Activated T-helper 1 cell treated with Interleukin-2 at 50 U/mL for 16 hours (primary cell): ENCODE measurements around the gene NDUFV1.
"Not testable (repeated sequence)": the region's sequence is repeated elsewhere in the genome, so short reads cannot be mapped to it uniquely, and the experiment has no call there.

Experiments used
- DNase-seq: peaks from one replicate; pipeline ENCODE4 v3.0.0-alpha.2; 2020; ENCODE audit warnings: low read depth

Gene NDUFV1

DNA sequence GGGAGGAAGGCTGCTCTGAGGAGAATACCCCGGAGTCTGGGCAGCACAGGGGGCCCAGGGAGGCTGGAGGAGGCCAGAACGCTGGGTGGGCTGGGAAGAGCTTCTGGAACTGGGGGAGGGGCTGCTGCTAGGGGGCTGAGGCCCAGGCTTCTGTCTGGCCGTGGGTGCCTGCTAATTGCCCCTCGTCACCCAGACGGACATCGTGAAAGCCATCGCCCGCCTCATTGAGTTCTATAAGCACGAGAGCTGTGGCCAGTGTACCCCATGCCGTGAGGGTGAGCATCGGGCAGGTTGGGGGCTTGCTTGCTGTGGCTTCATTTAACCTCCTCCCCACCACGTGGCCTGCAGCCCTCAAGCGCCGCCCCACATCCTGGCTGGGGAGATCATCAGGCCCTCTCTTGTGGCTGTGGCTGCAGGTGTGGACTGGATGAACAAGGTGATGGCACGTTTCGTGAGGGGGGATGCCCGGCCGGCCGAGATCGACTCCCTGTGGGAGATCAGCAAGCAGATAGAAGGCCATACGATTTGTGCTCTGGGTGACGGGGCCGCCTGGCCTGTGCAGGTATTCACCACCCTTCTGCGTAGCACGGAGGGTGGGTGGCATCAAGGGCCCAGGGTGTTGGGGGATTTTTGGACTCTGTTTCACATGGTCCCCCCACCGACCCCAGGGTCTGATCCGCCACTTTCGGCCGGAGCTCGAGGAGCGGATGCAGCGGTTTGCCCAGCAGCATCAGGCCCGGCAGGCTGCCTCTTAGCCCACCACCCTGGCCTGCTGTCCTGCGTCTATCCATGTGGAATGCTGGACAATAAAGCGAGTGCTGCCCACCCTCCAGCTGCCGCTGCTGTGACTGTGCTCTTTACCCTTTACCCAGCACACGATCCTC lies 5.2 kb downstream of the NDUFV1 start:
- DNase-seq, result no peak

DNA sequence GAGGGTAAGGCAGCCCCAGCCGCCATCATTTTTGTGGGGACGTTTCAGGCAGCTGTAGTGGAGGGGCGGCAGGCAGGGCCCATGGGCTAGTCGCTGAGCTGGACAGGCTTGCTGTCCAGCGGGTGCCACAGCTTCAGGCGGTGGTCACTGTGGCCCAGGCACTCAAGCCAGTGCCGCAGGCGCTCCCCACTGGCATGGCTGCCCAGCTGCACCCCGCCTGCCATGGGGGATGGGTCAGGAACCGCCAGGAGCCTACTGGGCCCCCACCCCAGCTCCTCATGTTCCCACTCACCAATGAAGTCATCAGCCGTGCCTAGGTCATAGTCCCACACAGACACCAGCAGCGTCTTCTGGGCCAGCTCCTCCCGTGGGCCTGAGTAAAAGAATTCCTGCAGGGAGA lies 6.0 kb downstream of the NDUFV1 start:
- no peak for DNase-seq

DNA sequence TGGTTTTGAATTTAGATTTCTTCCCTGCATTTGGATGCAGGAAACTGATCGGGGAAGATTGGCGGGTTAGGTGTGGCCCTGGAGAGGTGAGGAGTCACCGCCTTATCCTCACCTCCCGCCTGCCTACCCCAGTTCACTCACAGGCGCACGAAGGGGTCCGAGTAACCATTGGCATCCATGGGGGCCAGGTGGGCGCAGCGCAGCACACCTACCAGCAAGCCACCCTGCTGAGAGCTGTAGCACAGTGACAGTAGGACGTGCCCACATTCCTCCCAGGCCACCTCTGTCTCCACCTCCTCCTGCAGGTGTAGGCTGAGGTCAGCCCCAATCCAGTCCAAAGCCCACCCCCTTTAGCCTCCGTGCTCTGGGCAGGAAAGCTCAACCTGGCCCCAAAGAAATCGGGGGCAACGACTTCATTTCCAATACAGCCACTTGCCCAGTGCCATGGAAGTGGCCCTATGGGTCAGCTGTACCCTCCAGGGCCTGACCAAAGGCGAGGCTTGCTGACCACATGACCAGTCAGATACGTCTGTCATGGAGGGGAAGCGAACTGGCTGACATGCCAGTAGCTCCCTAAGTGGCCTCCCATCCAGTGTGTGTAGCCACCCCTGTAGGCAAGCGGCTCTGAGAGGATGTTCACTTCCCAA lies 6.7 kb downstream of the NDUFV1 start:
- no peak for DNase-seq

DNA sequence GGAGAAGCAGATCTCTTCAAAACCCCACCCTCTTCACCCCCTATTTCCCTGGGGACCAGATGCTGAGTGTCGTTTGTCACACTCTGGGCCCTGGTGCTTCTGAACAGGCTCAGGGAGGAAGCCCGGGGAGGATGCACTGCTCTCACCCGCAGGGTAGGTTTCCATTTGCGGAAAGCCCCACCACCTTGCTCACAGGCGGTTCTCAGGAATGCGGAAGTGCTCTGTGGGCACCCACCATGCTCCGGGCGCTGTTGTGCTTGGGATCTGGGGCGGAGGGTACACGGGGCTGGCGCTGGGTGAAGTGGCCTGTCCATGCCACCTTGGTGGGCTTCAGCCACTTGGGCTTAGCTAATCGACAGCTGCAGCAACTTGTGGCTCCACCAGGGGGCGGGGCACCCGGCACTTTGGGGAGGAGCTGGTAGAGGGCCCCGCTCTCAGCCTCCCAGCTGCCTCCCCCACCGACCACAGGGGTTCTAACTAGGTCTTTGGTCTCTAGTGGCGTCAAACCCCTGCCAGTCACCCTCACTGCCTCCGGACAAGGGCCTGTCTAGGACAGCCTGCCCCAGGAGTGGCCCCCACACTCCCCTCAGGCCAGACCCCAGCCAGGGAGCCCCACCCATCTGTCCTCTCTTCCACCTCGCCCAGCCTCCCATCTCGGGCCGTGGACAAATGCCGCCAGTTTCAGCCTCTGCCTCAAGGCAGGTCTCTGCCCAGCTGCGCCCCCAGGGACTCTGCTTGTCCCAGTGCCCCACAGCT lies 7.4 kb downstream of the NDUFV1 start:
- DNase-seq, result peak; percentile 71

DNA sequence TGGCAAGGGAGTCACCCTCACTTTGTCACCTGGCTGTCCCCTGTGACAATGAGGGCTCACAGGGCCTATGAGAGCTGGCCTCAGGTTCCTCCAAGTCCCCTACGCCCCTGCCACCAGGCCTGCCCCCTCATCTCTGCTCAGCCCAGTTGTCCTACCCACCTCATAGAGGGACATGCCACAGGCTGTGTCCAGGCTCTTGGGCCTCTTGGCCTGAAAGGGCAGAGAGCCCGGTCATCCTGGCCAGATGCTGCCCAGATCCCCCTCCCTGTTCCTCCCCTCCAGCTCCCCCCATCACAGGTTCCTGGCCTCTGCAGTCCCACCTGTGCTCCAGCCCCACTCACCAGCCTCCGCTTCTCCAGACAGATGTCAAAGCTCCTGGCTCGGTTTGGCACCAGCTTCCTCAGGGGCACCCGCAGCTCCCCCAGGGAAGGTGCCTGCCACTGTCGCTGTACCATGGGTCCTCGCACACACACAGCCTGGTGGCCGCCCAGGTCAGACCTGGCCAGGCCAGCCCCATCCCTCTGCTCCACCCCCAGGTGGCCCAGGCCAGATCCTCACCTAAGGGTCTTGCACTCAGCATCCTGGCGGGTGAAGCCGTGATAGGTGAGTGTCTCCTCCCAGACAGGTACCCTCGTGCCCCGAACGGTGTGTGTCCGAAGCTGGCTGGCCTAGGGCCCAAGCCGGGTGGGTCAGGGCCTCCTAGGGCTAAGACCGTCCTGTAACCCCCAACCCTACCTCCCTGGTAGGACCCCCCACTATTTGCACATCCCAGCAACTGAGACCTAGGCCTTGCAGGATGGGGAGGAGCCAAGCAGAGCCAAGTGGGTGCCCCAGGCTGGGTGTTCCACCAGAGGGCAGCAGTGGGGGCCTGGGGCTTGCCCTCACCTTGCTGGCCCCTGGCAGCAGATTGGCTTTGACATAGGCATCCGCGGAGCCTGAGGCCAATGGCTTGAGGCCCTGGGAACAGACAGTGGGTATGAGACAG lies 8.3 kb downstream of the NDUFV1 start:
- no peak for DNase-seq

DNA sequence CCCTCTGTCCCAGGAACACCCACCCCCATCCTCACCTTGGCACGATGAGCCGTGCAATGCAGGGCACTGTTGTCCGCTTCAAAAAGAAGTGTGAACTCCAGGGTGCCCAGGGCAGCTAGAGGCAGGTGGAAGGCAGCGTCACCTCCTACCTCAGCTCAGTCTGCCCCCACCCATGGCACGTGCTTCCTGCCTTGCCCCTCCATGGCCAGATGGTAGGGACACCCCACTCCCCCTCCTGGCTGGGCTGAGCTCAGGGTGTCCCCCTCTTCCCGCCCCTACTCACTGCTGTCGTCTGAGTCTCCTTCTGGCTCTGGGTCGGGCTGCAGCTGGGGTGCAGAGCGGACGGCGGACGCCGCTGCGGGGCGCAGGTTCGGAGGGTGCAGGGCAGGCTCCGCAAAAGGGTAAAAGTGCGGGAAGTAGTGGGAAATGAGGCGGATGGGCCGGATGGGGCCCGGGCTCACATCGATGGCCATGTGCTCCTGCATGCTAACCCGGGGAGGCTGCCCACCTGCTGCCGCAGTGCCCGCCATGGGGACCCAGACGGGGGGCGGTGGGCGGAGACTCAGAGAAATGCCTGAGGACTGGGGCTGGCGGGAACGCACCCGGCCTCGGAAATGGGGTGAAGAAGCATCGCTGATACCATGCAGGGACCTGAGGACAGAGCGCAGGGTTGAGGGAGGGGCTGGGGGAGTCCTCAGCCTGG lies 9.1 kb downstream of the NDUFV1 start:
- DNase-seq, result no peak

DNA sequence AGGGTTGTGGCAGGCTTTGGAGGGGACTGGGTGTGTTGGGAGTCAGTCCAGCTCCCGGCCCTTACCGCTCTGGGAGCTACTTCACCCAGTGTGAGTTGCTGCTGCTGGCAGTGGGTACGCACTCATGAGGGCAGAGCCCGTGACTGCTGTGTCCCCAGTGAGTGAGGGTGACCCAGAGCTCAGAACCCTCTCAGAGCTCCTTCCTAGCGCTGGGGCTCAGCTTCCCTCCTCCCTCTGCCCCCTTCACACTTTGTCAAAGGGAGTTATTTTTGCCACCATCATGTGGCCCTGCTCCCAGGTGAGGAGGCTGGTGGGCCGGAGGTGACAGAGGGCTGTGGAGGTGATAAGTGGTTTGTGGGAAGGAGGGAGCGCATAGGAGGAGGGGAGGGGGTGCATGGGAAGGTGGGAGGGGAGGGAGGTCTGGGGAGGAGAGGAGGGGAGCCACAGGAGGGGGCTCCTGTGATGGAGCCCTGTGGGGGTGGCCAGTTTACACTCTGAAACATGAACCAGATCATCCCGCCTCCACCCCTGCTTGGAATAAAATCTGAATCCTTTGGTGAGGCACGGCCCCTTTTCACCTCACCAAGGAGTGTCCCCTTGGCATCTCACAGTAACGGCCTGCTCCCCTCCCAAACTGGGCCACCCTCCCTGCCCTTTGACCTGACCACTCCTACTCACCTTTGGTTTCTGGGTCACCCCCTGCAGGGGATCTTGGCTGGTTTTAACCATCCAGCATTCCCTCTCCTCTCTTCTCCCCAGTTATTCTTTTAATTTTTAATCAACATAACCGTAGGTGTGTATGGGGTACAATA lies 9.9 kb downstream of the NDUFV1 start:
- no peak for DNase-seq

DNA sequence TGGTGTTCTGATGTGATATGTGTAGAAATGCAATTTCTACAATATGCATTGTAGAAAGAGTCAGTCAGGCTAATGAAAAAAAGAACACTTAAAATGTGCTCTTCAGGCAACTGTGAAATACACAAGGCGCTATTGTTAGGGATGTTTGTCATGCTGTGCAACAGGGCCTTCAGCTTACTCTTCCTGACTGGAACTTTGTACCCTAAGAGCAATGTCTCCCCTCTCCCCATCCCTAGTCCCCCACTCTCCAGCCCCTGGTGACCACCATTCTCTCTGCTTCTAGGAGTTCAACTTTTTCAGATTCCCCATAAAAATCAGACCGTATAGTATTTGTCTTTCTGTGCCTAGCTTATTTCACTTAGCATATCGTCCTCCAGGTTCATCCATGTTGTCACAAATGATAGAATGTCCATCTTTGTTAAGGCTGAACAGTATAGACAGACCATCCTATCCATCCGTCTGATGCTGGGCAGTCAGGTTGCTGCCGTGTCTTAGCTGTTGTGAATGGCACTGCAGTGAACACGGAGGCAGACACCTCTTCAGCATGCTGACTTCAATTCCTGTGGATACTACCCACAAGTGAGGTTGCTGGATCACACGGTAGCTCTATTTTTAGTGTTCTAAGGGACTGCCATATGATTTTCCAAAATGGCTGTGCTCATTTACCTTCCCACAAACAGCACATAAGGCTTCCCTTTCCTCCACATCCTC lies 10.7 kb downstream of the NDUFV1 start:
- no peak for DNase-seq

DNA sequence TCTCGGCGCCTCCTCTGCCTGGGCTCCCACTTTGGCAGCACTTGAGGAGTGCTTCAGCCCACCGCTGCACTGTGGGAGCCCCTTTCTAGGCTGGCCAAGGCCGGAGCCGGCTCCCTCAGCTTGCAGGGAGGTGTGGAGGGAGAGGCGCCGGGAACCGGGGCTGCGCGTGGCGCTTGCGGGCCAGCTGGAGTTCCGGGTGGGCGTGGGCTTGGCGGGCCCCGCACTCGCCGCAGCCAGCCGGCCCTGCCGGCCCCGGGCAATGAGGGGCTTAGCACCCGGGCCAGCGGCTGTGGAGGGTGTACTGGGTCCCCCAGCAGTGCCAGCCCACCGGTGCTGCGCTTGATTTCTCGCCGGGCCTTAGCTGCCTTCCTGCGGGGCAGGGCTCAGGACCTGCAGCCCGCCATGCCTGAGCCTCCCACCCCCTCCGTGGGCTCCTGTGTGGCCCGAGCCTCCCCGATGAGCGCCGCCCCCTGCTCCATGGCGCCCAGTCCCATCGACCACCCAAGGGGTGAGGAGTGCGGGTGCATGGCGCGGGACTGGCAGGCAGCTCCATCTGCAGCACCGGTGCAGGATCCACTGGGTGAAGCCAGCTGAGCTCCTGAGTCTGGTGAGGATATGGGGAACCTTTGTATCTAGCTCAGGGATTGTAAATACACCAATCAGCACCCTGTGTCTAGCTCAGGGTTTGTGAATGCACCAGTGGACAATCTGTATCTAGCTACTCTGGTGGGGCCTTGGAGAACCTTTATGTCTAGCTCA lies 12.3 kb downstream of the NDUFV1 start:
- DNase-seq, result not testable (repeated sequence)

DNA sequence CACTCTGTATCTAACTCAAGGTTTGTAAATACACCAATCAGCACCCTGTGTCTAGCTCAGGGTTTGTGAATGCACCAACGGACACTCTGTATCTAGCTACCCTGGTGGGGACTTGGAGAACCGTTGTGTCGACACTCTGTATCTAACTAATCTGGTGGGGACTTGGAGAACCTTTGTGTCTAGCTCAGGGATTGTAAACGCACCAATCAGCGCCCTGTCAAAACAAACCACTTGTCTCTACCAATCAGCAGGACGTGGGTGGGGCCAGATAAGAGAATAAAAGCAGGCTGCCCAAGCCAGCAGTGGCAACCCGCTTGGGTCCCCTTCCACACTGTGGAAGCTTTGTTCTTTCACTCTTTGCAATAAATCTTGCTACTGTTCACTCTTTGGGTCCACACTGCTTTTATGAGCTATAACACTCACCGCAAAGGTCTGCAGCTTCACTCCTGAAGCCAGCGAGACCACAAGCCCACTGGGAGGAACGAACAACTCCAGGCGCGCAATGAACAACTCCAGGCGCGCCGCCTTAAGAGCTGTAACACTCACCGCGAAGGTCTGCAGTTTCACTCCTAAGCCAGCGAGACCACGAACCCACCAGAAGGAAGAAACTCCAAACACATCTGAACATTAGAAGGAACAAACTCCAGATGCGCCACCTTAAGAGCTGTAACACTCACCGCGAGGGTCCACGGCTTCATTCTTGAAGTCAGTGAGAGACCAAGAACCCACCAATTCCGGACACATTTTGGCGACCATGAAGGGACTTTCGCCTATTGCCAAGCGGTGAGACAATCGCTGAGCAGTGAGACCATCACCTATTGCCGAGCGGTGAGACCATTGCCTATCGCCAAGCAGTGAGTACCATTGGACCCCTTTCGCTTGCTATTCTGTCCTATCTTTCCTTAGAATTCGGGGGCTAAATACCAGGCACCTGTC lies 13.2 kb downstream of the NDUFV1 start:
- not testable (repeated sequence) for DNase-seq

DNA sequence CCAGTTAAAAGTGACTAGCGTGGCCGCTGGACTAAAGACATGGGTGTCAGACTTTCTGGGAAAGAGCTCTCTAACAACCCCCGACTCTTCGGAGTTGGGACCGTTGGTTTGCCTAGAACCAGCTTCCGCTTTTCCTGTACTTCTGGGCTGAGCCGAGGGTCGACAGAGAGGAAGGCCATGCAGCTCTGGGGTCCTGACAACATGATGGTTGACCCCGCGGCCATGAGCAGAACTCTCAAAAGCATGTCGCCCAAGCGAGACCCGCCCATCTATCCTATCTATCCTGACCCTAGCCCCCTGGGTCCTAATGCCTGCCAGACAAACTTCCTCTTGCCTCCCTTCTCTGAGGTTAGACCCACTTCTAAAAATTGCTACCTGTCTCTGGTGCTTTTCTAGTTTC lies 13.9 kb downstream of the NDUFV1 start:
- DNase-seq, result not testable (repeated sequence)

DNA sequence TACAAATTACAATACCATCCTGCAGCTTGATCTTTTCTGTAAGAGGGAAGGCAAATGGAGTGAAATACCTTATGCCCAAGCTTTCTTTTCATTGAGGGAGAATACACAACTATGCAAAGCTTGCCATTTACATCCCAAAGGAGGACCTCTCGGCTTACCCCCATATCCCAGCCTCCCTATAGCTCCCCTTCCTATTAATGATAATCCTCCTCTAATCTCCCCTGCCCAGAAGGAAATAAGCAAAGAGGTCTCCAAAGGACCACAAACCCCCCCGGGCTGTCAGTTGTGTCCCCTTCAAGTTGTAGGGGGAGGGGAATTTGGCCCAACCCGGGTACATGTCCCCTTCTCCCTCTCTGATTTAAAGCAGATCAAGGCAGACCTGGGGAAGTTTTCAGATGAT lies 15.2 kb downstream of the NDUFV1 start:
- not testable (repeated sequence) for DNase-seq

DNA sequence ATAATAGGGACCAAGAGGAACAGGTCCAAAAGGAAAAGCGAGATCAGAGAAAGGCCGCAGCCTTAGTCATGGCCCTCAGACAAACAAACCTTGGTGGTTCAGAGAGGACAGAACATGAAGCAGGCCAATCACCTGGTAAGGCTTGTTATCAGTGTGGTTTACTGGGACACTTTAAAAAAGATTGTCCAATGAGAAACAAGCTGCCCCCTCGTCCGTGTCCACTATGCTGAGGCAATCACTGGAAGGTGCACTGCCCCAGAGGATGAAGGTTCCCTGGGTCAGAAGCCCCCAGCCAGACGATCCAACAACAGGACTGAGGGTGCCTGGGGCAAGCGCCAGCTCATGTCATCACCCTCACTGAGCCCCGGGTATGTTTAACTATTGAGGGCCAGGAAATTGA lies 16.2 kb downstream of the NDUFV1 start:
- DNase-seq, result not testable (repeated sequence)

DNA sequence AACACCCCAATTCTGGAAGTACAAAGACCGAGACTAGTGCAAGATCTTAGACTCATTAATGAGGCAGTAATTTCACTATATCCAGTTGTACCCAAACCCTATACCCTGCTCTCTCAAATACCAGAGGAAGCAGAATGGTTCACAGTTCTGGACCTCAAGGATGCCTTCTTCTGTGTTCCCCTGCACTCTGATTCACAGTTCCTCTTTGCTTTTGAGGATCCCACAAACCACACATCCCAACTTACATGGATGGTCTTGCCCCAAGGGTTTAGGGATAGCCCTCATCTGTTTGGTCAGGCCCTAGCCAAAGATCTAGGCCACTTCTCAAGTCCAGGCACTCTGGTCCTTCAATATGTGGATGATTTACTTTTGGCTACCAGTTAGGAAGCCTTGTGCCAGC lies 17.1 kb downstream of the NDUFV1 start:
- not testable (repeated sequence) for DNase-seq

DNA sequence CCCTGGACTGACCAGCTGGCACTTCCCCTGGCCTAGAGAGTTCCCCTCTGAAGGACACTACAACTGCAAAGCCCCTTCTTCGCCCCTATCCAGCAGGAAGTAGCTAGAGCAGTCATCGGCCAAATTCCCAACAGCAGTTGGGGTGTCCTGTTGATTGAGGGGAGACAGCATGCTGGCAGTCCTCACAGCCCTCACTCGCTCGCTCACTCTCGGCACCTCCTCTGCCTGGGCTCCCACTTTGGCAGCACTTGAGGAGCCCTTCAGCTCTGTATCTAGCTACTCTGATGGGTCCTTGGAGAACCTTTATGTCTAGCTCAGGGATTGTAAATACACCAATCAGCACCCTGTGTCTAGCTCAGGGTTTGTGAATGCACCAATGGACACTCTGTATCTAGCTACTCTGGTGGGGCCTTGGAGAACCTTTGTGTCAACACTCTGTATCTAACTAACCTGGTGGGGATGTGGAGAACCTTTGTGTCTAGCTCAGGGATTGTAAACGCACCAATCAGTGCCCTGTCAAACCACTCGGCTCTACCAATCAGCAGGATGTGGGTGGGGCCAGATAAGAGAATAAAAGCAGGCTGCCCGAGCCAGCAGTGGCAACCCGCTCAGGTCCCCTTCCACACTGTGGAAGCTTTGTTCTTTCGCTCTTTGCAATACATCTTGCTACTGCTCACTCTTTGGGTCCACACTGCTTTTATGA lies 19.5 kb downstream of the NDUFV1 start:
- not testable (repeated sequence) for DNase-seq

DNA sequence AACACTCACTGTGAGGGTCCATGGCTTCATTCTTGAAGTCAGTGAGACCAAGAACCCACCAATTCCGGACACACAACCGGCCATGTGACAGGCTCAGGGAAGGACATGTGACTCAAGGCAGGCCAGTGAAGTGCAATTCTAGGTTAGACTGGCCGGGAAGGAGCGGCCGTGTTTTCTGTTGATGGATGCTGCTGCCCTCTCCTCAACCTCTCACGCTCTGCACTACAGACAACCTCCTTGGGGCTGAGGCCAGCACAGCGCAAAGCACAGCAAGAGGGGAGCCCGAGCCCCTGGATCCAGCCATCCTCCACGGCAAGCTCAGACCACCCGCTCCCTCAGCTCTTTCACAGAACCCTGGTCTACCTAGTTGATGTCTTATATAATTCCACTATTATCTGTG lies 20.2 kb downstream of the NDUFV1 start:
- no peak for DNase-seq

DNA sequence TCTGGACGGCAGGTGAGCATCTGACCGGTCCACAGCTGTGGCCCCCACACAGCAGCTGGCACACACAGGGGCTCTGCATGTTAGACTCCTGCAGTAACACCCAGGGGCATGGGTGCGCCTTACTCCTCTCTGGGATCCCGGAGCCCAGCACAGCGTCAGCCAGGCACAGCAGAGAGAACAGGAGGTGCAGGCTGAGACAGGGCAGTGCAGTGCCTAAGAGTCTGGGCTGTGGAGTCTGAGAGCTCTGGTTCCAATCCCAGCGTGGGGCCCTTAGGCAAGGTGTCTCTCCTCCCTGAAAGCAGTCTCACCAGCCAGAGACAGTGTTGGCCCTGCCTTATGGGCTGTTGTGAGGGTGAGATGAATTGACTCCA lies 20.7 kb downstream of the NDUFV1 start:
- DNase-seq, result no peak
